Ishikawa (cell line): ENCODE measurements around the gene LOXL4.

Experiments used
- CEBPB ChIP-seq: IDR thresholded peaks from 2 replicates; pipeline ENCODE4 v1.6.1; 2012
- CREB1 ChIP-seq: IDR thresholded peaks from 2 replicates; pipeline ENCODE4 v1.6.1; 2012; ENCODE audit warnings: low read depth
- EGR1 ChIP-seq: IDR thresholded peaks from 2 replicates; pipeline ENCODE4 v1.6.1; 2012
- EP300 ChIP-seq: IDR thresholded peaks from 2 replicates; pipeline ENCODE4 v1.6.1; 2012; ENCODE audit warnings: borderline replicate concordance
- FOXM1 ChIP-seq: IDR thresholded peaks from 2 replicates; pipeline ENCODE4 v1.6.1; 2012; ENCODE audit warnings: low read depth, borderline replicate concordance
- MAX ChIP-seq: IDR thresholded peaks from 2 replicates; pipeline ENCODE4 v1.6.1; 2012
- NFIC ChIP-seq: IDR thresholded peaks from 2 replicates; pipeline ENCODE4 v1.6.1; 2012
- RAD21 ChIP-seq: IDR thresholded peaks from 2 replicates; pipeline ENCODE4 v1.6.1; 2012; ENCODE audit warnings: low read depth
- REST ChIP-seq: IDR thresholded peaks from 2 replicates; pipeline ENCODE4 v1.6.1; 2012; ENCODE audit warnings: low read depth, mild to moderate bottlenecking
- TAF1 ChIP-seq: IDR thresholded peaks from 2 replicates; pipeline ENCODE4 v1.6.1; 2012; ENCODE audit warnings: low read depth, mild to moderate bottlenecking
- USF1 ChIP-seq: IDR thresholded peaks from 2 replicates; pipeline ENCODE4 v1.6.1; 2012
- YY1 ChIP-seq: IDR thresholded peaks from 2 replicates; pipeline ENCODE4 v1.6.1; 2012; ENCODE audit warnings: low read depth

- TF ChIP-seq REST, result no peak
- no peak for TF ChIP-seq NFIC
- no peak for TF ChIP-seq TAF1
- TF ChIP-seq RAD21, result no peak
- TF ChIP-seq FOXM1, result no peak
- TF ChIP-seq CREB1, result no peak
- TF ChIP-seq CEBPB, result no peak
- TF ChIP-seq EP300, result no peak
- TF ChIP-seq YY1, result no peak
- no peak for TF ChIP-seq USF1
- TF ChIP-seq EGR1, result no peak
- no peak for TF ChIP-seq MAX
These were observed 7.6 kb downstream of the LOXL4 start for GRCh38 chr10:98260350-98260749.
